ENCODE data around the gene MACROD2. TPM values are rescaled to one million over a fixed set of nuclear protein-coding genes. Genes with fewer than 3 reads are reported as not detected.

Gene MACROD2
- total RNA-seq, 4 donors from 2014 or later, result 8.7 to 17.8 (median 10.8) TPM

DNA sequence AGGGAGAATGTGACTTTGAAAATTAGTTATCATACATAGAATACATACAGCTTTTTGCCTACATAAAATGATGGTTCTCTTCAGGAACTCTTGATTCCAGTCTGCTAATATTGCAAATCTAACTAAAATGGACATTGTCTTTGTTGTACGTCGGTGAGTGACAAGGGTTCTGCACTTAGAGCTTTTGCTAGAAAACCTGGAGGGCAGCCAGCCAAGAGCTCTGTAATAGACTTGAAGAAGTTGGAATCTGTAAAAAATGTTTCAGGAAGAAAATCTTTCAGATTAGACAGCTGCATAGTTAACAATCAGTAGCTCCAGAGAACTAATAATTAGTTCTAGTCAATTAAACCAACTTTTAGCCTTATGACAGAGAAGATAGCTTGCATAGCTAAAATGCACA, 203.8 kb downstream of the MACROD2 start:
- H3K27me3 ChIP-seq, result no peaks in the 10 kb centered on the region
- no peak overlapping the region for H3K4me3 ChIP-seq (replicated peaks in 1 of 3)
- H3K27ac ChIP-seq, result no peak overlapping the region
- TF ChIP-seq POLR2A (IDR thresholded peaks at IDR 0.05), result no peak
- TF ChIP-seq, protein P1, sequence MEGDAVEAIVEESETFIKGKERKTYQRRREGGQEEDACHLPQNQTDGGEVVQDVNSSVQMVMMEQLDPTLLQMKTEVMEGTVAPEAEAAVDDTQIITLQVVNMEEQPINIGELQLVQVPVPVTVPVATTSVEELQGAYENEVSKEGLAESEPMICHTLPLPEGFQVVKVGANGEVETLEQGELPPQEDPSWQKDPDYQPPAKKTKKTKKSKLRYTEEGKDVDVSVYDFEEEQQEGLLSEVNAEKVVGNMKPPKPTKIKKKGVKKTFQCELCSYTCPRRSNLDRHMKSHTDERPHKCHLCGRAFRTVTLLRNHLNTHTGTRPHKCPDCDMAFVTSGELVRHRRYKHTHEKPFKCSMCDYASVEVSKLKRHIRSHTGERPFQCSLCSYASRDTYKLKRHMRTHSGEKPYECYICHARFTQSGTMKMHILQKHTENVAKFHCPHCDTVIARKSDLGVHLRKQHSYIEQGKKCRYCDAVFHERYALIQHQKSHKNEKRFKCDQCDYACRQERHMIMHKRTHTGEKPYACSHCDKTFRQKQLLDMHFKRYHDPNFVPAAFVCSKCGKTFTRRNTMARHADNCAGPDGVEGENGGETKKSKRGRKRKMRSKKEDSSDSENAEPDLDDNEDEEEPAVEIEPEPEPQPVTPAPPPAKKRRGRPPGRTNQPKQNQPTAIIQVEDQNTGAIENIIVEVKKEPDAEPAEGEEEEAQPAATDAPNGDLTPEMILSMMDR (IDR thresholded peaks at IDR 0.05), result no peak
- no peaks in the 10 kb centered on the region for H3K9me3 ChIP-seq
- no peaks in the 10 kb centered on the region for H3K36me3 ChIP-seq
- H3K4me1 ChIP-seq, result no peaks in the 10 kb centered on the region
- intact Hi-C loops (cut with DNase I), result no loop called here
- peak; percentile 65 to 76 for DNase-seq
- WGBS, 2 donors, result 16 to 20% methylated on average over 2 of the region's 2 CpGs

GRCh38 chr20:14203657-14204056, 208.3 kb downstream of the MACROD2 start:
- Histone ChIP-seq H3K4me3 (replicated peaks in 1 of 3) (no peak overlapping the region), H3K9me3 (no peaks in the 10 kb centered on the region), H3K36me3 (no peaks in the 10 kb centered on the region), H3K27ac (no peak overlapping the region), H3K4me1 (no peaks in the 10 kb centered on the region), H3K27me3 (no peaks in the 10 kb centered on the region)
- 89 to 100% methylated on average over 2 of the region's 2 CpGs for WGBS, 2 donors
- intact Hi-C loops (cut with DNase I), result no loop called here
- TF ChIP-seq, protein P1 (IDR thresholded peaks at IDR 0.05), result no peak
- TF ChIP-seq POLR2A (IDR thresholded peaks at IDR 0.05), result no peak
- DNase-seq, result no peak

DNA sequence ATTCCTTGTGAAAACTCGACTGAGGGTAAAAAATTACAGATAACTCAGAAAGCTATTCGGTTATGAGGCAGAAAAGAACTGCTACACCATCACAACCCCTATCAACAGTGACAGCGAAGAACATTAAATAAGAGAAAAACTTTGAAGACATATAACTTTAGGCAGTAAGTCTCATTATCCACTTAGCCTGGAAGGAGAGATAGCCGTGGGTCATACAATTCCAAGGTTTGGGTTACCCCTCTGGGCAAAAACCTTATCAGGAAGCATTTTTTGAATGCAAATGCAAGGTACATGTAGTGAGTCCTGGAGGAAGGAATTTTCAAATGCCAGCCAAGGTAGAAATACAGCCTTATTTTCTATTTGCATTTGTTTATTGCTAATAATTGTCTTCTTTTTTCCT, 212.3 kb downstream of the MACROD2 start:
- Histone ChIP-seq H3K9me3 (no peaks in the 10 kb centered on the region), H3K27me3 (no peaks in the 10 kb centered on the region), H3K4me1 (no peaks in the 10 kb centered on the region), H3K27ac (no peak overlapping the region), H3K36me3 (no peaks in the 10 kb centered on the region), H3K4me3 (replicated peaks in 1 of 3) (no peak overlapping the region)
- WGBS, 2 donors, result 53 to 60% methylated on average over 4 of the region's 4 CpGs
- DNase-seq, result no peak
- intact Hi-C loops (cut with DNase I), result no loop called here
- TF ChIP-seq, protein P1 (IDR thresholded peaks at IDR 0.05), result no peak
- TF ChIP-seq POLR2A (IDR thresholded peaks at IDR 0.05), result no peak

GRCh38 chr20:14208956-14209355, 213.6 kb downstream of the MACROD2 start:
- no peak overlapping the region for H3K27ac ChIP-seq
- no peak for DNase-seq
- H3K27me3 ChIP-seq, result no peaks in the 10 kb centered on the region
- H3K4me1 ChIP-seq, result no peaks in the 10 kb centered on the region
- WGBS, 2 donors, result 95 to 96% methylated on average over 1 of the region's 1 CpG
- H3K9me3 ChIP-seq, result no peaks in the 10 kb centered on the region
- intact Hi-C loops (cut with DNase I), result no loop called here
- TF ChIP-seq, protein P1 (IDR thresholded peaks at IDR 0.05), result no peak
- no peak for TF ChIP-seq POLR2A (IDR thresholded peaks at IDR 0.05)
- H3K36me3 ChIP-seq, result no peaks in the 10 kb centered on the region
- no peak overlapping the region for H3K4me3 ChIP-seq (replicated peaks in 1 of 3)

DNA sequence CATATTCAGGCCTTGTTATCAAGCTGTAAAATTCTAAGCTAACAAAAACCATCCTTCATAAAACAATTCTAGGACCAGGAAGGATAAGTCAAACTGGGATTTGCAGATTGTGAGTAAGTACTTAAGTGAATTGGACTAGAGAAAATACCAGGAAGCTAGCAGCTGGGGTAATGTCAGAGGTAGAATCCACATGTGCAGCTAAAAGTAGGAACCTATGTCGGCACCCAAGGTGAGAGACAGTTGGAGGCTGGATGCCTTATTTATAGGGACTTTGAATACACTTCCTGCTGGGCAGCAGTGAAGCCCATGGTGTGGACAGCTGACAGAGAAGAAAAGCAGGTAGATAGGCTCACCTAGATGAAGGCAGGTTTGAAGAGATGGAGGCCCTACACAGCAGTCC, 214.8 kb downstream of the MACROD2 start:
- H3K4me1 ChIP-seq, result no peaks in the 10 kb centered on the region
- DNase-seq, result no peak
- TF ChIP-seq POLR2A (IDR thresholded peaks at IDR 0.05), result no peak
- TF ChIP-seq, protein P1 (IDR thresholded peaks at IDR 0.05), result no peak
- no peaks in the 10 kb centered on the region for H3K9me3 ChIP-seq
- WGBS, 2 donors, result 74 to 81% methylated on average over 1 of the region's 1 CpG
- H3K36me3 ChIP-seq, result no peaks in the 10 kb centered on the region
- H3K27me3 ChIP-seq, result no peaks in the 10 kb centered on the region
- intact Hi-C loops (cut with DNase I), result no loop called here
- H3K27ac ChIP-seq, result no peak overlapping the region
- H3K4me3 ChIP-seq (replicated peaks in 1 of 3), result no peak overlapping the region
